IMR-90 (cell line): ENCODE data around the gene EVA1C. TPM values are rescaled to one million over a fixed set of nuclear protein-coding genes. Genes with fewer than 3 reads are reported as not detected.

ENCODE experiments used
- ATAC-seq: fragments of 200-7000 bp; cut with Tn5 transposase; 2 replicates; pipeline ENCODE4 v1.9.1; 2020; ENCODE audit warnings: low read depth, mild to moderate bottlenecking, moderate library complexity
- BruUV-seq: library from RNA; stranded (reverse); fragments of 400-500 nt; replicated peaks from 2 replicates; lab custom pipeline; 2021; lab: Mats Ljungman, UMichigan
- CTCF ChIA-PET: fragments of 300-600 bp; formaldehyde crosslinking; extraction: SDS; loops from one replicate; lab custom pipeline; 2021; ENCODE audit warnings: antibody characterized with exemption; lab: Yijun Ruan, JAX
- POLR2A ChIA-PET: fragments of 300-600 bp; sonication (Branson Sonifier 250); formaldehyde crosslinking; loops from one replicate; lab custom pipeline; 2022; ENCODE audit warnings: antibody characterized with exemption; ENCODE audit not compliant: unreplicated experiment; lab: Charles Lee
- DNase-seq: peaks from one replicate; pipeline ENCODE4 v3.0.0; 2013
- H2AFZ ChIP-seq: replicated peaks from 2 replicates; pipeline ENCODE3; 2013; ENCODE audit warnings: low read length, mild to moderate bottlenecking; ENCODE audit not compliant: poor library complexity
- H2AK5ac ChIP-seq: 2 replicates; pipeline ENCODE4 v1.6.1; 2013; ENCODE audit warnings: low read depth, low read length, inconsistent platforms
- H2AK9ac ChIP-seq: replicated peaks from 2 replicates; pipeline ENCODE3; 2013; ENCODE audit warnings: mild to moderate bottlenecking, low read depth, low read length, moderate library complexity; ENCODE audit not compliant: poor library complexity
- H2BK120ac ChIP-seq: 2 replicates; pipeline ENCODE4 v1.6.1; 2013; ENCODE audit warnings: low read depth, low read length, inconsistent platforms
- H2BK15ac ChIP-seq: 3 replicates; pipeline ENCODE4 v1.6.1; 2013; ENCODE audit warnings: low read depth, low read length, inconsistent platforms
- H2BK20ac ChIP-seq: 2 replicates; pipeline ENCODE4 v1.6.1; 2013; ENCODE audit warnings: low read depth, mild to moderate bottlenecking, inconsistent platforms, low read length, moderate library complexity
- H2BK5ac ChIP-seq: 2 replicates; pipeline ENCODE4 v1.6.1; 2013; ENCODE audit warnings: mild to moderate bottlenecking, low read depth, low read length, inconsistent platforms; ENCODE audit not compliant: poor library complexity, severe bottlenecking
- H3K14ac ChIP-seq: replicated peaks from 2 replicates; pipeline ENCODE4 v1.6.1; 2013; ENCODE audit warnings: low read depth, low read length, inconsistent platforms
- H3K18ac ChIP-seq: 2 replicates; pipeline ENCODE4 v1.6.1; 2013; ENCODE audit warnings: low read depth, low read length, control low read depth
- H3K23ac ChIP-seq: 2 replicates; pipeline ENCODE4 v1.6.1; 2013; ENCODE audit warnings: low read depth, low read length, inconsistent platforms
- H3K27ac ChIP-seq: 2 replicates; pipeline ENCODE4 v1.5.1; 2013; ENCODE audit warnings: mild to moderate bottlenecking, control low read depth, low read length; ENCODE audit not compliant: insufficient read depth
- H3K27me3 ChIP-seq: 2 replicates; pipeline ENCODE4 v1.6.1; 2013; ENCODE audit warnings: low read length; ENCODE audit not compliant: control insufficient read depth, insufficient read depth
- H3K36me3 ChIP-seq: 2 replicates; pipeline ENCODE4 v1.6.1; 2013; ENCODE audit warnings: low read length, mixed read lengths; ENCODE audit not compliant: control insufficient read depth, insufficient read depth
- H3K4ac ChIP-seq: 2 replicates; pipeline ENCODE4 v1.6.1; 2013; ENCODE audit warnings: low read depth, low read length, inconsistent platforms
- H3K4me1 ChIP-seq: 2 replicates; pipeline ENCODE4 v1.6.1; 2013; ENCODE audit warnings: low read length, mixed read lengths; ENCODE audit not compliant: control insufficient read depth, insufficient read depth
- H3K4me2 ChIP-seq: 2 replicates; pipeline ENCODE4 v1.6.1; 2013; ENCODE audit warnings: low read depth, mild to moderate bottlenecking, control low read depth, low read length, moderate library complexity
- H3K4me3 ChIP-seq: 2 replicates; pipeline ENCODE4 v1.5.1; 2013; ENCODE audit warnings: low read depth, mild to moderate bottlenecking, control low read depth, low read length, moderate library complexity; ENCODE audit not compliant: insufficient read depth
- H3K56ac ChIP-seq: 2 replicates; pipeline ENCODE4 v1.6.1; 2013; ENCODE audit warnings: low read length, inconsistent platforms; ENCODE audit not compliant: insufficient read depth; ENCODE audit errors: extremely low read depth
- H3K79me1 ChIP-seq, 2 experiments: 2 replicates each; pipeline ENCODE4 v1.6.1; 2013; ENCODE audit warnings: low read length in 2 of 2, inconsistent platforms in 1 of 2, low read depth in 1 of 2
- H3K9ac ChIP-seq: 2 replicates; pipeline ENCODE4 v1.6.1; 2013; ENCODE audit warnings: low read depth, low read length, control low read depth
- H3K9me1 ChIP-seq: 2 replicates; pipeline ENCODE4 v1.6.1; 2013; ENCODE audit warnings: low read length, inconsistent platforms; ENCODE audit not compliant: insufficient read depth
- H3K9me3 ChIP-seq: 2 replicates; pipeline ENCODE4 v1.6.1; 2013; ENCODE audit warnings: low read length; ENCODE audit not compliant: control insufficient read depth, insufficient read depth
- H4K20me1 ChIP-seq: 2 replicates; pipeline ENCODE4 v1.6.1; 2013; ENCODE audit warnings: low read length, inconsistent platforms; ENCODE audit not compliant: insufficient read depth
- H4K5ac ChIP-seq: 2 replicates; pipeline ENCODE4 v1.6.1; 2013; ENCODE audit warnings: mild to moderate bottlenecking, low read depth, low read length, control low read depth
- H4K8ac ChIP-seq, 2 experiments: 2 replicates each; pipeline ENCODE4 v1.6.1; 2013; ENCODE audit warnings: low read depth in 2 of 2, low read length in 2 of 2, control low read depth in 1 of 2, inconsistent platforms in 1 of 2
- H4K91ac ChIP-seq: 2 replicates; pipeline ENCODE4 v1.6.1; 2013; ENCODE audit warnings: low read depth, low read length, inconsistent platforms; ENCODE audit not compliant: insufficient read depth
- CEBPB ChIP-seq: IDR thresholded peaks from 2 replicates; pipeline ENCODE4 v1.6.1; 2012; ENCODE audit warnings: low read depth, low read length, improper control_type of control experiment
- CTCF ChIP-seq: conservative IDR thresholded peaks from 2 replicates; pipeline ENCODE4 v1.5.1; 2012; ENCODE audit warnings: mild to moderate bottlenecking, low read depth, low read length, improper control_type of control experiment
- ELK1 ChIP-seq: fragments of 150-350 bp; IDR thresholded peaks from 2 replicates; pipeline ENCODE4 v1.6.1; 2016; ENCODE audit warnings: low read depth, mild to moderate bottlenecking, low read length, moderate library complexity, borderline replicate concordance
- FOS ChIP-seq: fragments of 150-350 bp; IDR thresholded peaks from 2 replicates; pipeline ENCODE4 v1.6.1; 2016; ENCODE audit warnings: low read depth, low read length
- POLR2A ChIP-seq: IDR thresholded peaks from 2 replicates; pipeline ENCODE4 v1.6.1; 2012; ENCODE audit warnings: mild to moderate bottlenecking, low read depth, low read length
- RAD21 ChIP-seq: IDR thresholded peaks from 2 replicates; pipeline ENCODE4 v1.6.1; 2012; ENCODE audit warnings: low read length, improper control_type of control experiment
- RCOR1 ChIP-seq: IDR thresholded peaks from 2 replicates; pipeline ENCODE4 v1.6.1; 2012; ENCODE audit warnings: mild to moderate bottlenecking, low read length, improper control_type of control experiment; ENCODE audit not compliant: insufficient replicate concordance
- SMC3 ChIP-seq: fragments of 150-350 bp; IDR thresholded peaks from 2 replicates; pipeline ENCODE4 v1.6.1; 2016; ENCODE audit warnings: low read depth, mild to moderate bottlenecking, antibody characterized with exemption, low read length, moderate library complexity
- USF2 ChIP-seq: fragments of 150-350 bp; IDR thresholded peaks from 2 replicates; pipeline ENCODE4 v1.6.1; 2017; ENCODE audit warnings: mild to moderate bottlenecking, antibody characterized with exemption, low read length, low read depth
- WGBS, 2 experiments: methylation state at CpG; one replicate each; pipeline versions ENCODE4 v1.1.5 to v1.1.7; 2013; ENCODE audit warnings: missing lambda C conversion rate in 2 of 2; ENCODE audit not compliant: insufficient read length in 1 of 2; ENCODE audit errors: extremely low coverage in 2 of 2; 5-methylcytosine and 5-hydroxymethylcytosine counted together
- dilution Hi-C: fragments of 300-500 bp; cut with HindIII; formaldehyde crosslinking; loops from one replicate; pipeline ENCODE4 v1.14.3; 2018; ENCODE audit warnings: low sequenced_read_pairs; ENCODE audit not compliant: unreplicated experiment
- in situ Hi-C: fragments of 300-500 bp; cut with MboI; formaldehyde crosslinking; loops from 3 replicates; pipeline ENCODE4 v1.14.3; 2019; ENCODE audit warnings: low sequenced_read_pairs, inconsistent platforms, mixed read lengths
- intact Hi-C: fragments of 100-400 bp; cut with micrococcal nuclease; formaldehyde crosslinking; loops from 2 replicates; pipeline ENCODE4 v1.10.0; 2022
- polyA plus RNA-seq, 3 experiments: library from polyadenylated mRNA; depleted of rRNA; stranded (reverse); fragments of >200 nt; gene quantifications; 2 replicates each; pipeline ENCODE4 v1.2.3, GENCODE V29; 2012; ENCODE audit warnings: low replicate concordance in 1 of 3
- total RNA-seq: library from RNA; depleted of rRNA; stranded (reverse); fragments of >200 nt; gene quantifications from 2 replicates; pipeline ENCODE4 v1.2.3, GENCODE V29; 2012

Gene EVA1C
- total and polyA plus RNA-seq, 2 of the 4 experiments (the other 2 are of a cell fraction), result 0.72 to 1.1 TPM

- POLR2A ChIA-PET, result no interaction called here
- ATAC-seq, result peak; percentile 57; the same call in 1 of the 2 replicates
These were observed 133.5 kb downstream of the EVA1C start for GRCh38 chr21:32545948-32546441.

More at GRCh38 chr21:32545948-32546441, 133.5 kb downstream of the EVA1C start:
- Histone ChIP-seq H2BK15ac (no peak overlapping the region), H4K91ac (no peak overlapping the region), H2AK9ac (no peak overlapping the region), H3K27me3 (no peaks in the 10 kb centered on the region; the same call in 1 of the 2 replicates), H2AK5ac (no peak overlapping the region), H2BK5ac (no peak overlapping the region), H2AFZ (no peak overlapping the region), H4K8ac (no peak overlapping the region), H3K4ac (no peak overlapping the region), H3K9ac (no peak overlapping the region), H3K79me1 (no peaks in the 10 kb centered on the region), H3K9me1 (no peaks in the 10 kb centered on the region), H4K20me1 (no peaks in the 10 kb centered on the region), H3K4me2 (no peak overlapping the region), H2BK20ac (no peak overlapping the region), H3K18ac (no peak overlapping the region), H2BK120ac (no peak overlapping the region), H3K36me3 (no peaks in the 10 kb centered on the region), H3K56ac (no peak overlapping the region), H3K4me1 (no peaks in the 10 kb centered on the region), H3K14ac (no peak overlapping the region), H3K9me3 (no peaks in the 10 kb centered on the region), H4K5ac (no peak overlapping the region), H3K4me3 (no peak overlapping the region), H3K23ac (no peak overlapping the region), H3K27ac (no peak overlapping the region)
- TF ChIP-seq ELK1 (no peak), POLR2A (no peak), RCOR1 (no peak), FOS (no peak), CEBPB (no peak), RAD21 (no peak), USF2 (no peak), SMC3 (no peak), CTCF (no peak)
- 33% methylated on average over 1 of the region's 6 CpGs; no CpG with 5 or more reads in 1 of the 2 experiments for WGBS, 2 experiments
- BruUV-seq, result no TSS peak
- in situ Hi-C loops, result no loop called here
- dilution Hi-C loops, result no loop called here
- intact Hi-C loops, result no loop called here
- CTCF ChIA-PET, result no interaction called here
- DNase-seq, result peak; percentile 47
